ENCODE measurements around the gene BNIP2.

DNA sequence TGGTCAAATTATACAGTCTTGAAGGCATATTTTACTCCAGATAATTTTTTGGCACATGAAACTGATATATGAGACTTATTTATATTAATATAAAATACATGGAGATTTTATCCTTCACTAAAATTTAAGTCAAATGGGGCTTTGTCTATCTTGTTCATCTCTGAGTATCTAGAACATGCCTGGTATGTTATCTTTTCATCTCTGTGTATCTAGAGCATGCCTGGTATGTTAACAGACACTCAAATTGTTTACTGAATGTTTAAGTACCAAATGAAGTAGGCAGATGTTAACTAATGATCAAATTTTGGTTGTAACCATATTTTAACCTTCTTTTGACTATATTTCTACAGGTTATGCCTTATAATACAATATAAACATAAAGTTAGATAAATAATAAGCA is 39.5 kb downstream of the BNIP2 start:
- TF ChIP-seq CTCF (IDR thresholded peaks at IDR 0.05; ENCODE audit: low read depth, low read length, missing input control) (no peak), ATF3 (IDR thresholded peaks at IDR 0.05) (no peak), RAD21 (IDR thresholded peaks at IDR 0.05) (no peak), FOXA2 (IDR thresholded peaks at IDR 0.05) (no peak), EGR1 (IDR thresholded peaks at IDR 0.05; ENCODE audit: low read depth in 2 of 2) (no peak)

All from liver (tissue), 3 donors.